Right ventricle myocardium superior (tissue), 1 donor: Measurements from ENCODE around the gene APOL3. TPM values are rescaled to one million over a fixed set of nuclear protein-coding genes. Genes with fewer than 3 reads are reported as not detected.
"Not testable (repeated sequence)": the region's sequence is repeated elsewhere in the genome, so short reads cannot be mapped to it uniquely, and the experiment has no call there.

Experiments used
- ATAC-seq: fragments of 200-7000 bp; cut with Tn5 transposase; one replicate; pipeline ENCODE4 v1.9.1; 2020; ENCODE audit warnings: mild to moderate bottlenecking; ENCODE audit not compliant: poor library complexity
- DNase-seq: peaks from one replicate; pipeline ENCODE4 v3.0.0-alpha.2; 2020
- intact Hi-C: fragments of 100-400 bp; cut with DNase I; formaldehyde crosslinking; loops from one replicate; pipeline ENCODE4 v1.11.2; 2022
- total RNA-seq: library from RNA; stranded (reverse); fragmentation: NEBNext Ultra II Directional; extraction: Animal tissue kit (Norgen Biotek cat#: 25700); gene quantifications from one replicate; pipeline ENCODE4 v1.2.1, GENCODE V29; 2021
- donor health status: DM: no; HTN: yes; CAD: no; lungs with severe emphysema.

APOL3 gene
- total RNA-seq, 1 donor from 2014 or later: 25.5 TPM

GRCh38 chr22:36147196-36147791 lies 13.3 kb downstream of the APOL3 start:
- DNase-seq: no peak
- intact Hi-C loops: loop anchor here (5.0 kb wide), 2 partner anchors 35 to 135 kb away; no protein-coding TSS in a partner anchor
- no peak for ATAC-seq

- intact Hi-C loops: loop anchor here (5.0 kb wide), 2 partner anchors 36 to 136 kb away; no protein-coding TSS in a partner anchor
- ATAC-seq (peak; percentile 4), DNase-seq (no peak)
Observed at GRCh38 chr22:36145881-36146280, 14.7 kb downstream of the APOL3 start.

GRCh38 chr22:36144886-36145541 lies 15.5 kb downstream of the APOL3 start:
- ATAC-seq: peak; percentile 86
- intact Hi-C loops: loop anchor here (5.0 kb wide), 2 partner anchors 37 to 137 kb away; no protein-coding TSS in a partner anchor
- DNase-seq: peak; percentile 69

GRCh38 chr22:36143956-36144355 lies 16.6 kb downstream of the APOL3 start:
- ATAC-seq: no peak

GRCh38 chr22:36143066-36143815 lies 17.3 kb downstream of the APOL3 start:
- intact Hi-C loops: no loop called here
- ATAC-seq (no peak), DNase-seq (no peak)

More at GRCh38 chr22:36143956-36144355, 16.6 kb downstream of the APOL3 start:
- intact Hi-C loops: no loop called here
- DNase-seq: no peak

GRCh38 chr22:36141481-36141880 lies 19.1 kb downstream of the APOL3 start:
- DNase-seq (no peak), ATAC-seq (no peak)
- intact Hi-C loops: no loop called here

GRCh38 chr22:36138709-36139108 lies 21.8 kb downstream of the APOL3 start:
- DNase-seq, intact Hi-C loops, ATAC-seq: not testable (repeated sequence)

GRCh38 chr22:36136988-36137387 lies 23.6 kb downstream of the APOL3 start:
- DNase-seq (no peak), ATAC-seq (peak; percentile 63)
- intact Hi-C loops: no loop called here

GRCh38 chr22:36136475-36136874 lies 24.1 kb downstream of the APOL3 start:
- intact Hi-C loops: no loop called here
- DNase-seq (no peak), ATAC-seq (peak; percentile 46)

- DNase-seq (no peak), ATAC-seq (no peak)
- intact Hi-C loops: no loop called here
Observed at GRCh38 chr22:36135306-36135980, 25.1 kb downstream of the APOL3 start.

- ATAC-seq (no peak), DNase-seq (no peak)
- intact Hi-C loops: no loop called here
Observed at GRCh38 chr22:36134182-36134581, 26.4 kb downstream of the APOL3 start.

- DNase-seq: no peak
- ATAC-seq: no peak
- intact Hi-C loops: no loop called here
Observed at GRCh38 chr22:36131907-36132306, 28.6 kb downstream of the APOL3 start.

- intact Hi-C loops: loop anchor here (10.0 kb wide), 1 partner anchor 65 kb away; no protein-coding TSS in a partner anchor
- DNase-seq (no peak), ATAC-seq (peak; percentile 47)
Observed at GRCh38 chr22:36129486-36130388, 30.8 kb downstream of the APOL3 start.

- no peak for ATAC-seq
- intact Hi-C loops: loop anchor here (10.0 kb wide), 1 partner anchor 64 kb away; no protein-coding TSS in a partner anchor
Observed at GRCh38 chr22:36129071-36129470, 31.5 kb downstream of the APOL3 start.

GRCh38 chr22:36125994-36126531 lies 34.5 kb downstream of the APOL3 start:
- DNase-seq: no peak
- intact Hi-C loops: loop anchor here (10.0 kb wide), 1 partner anchor 61 kb away; no protein-coding TSS in a partner anchor
- ATAC-seq: no peak

More at GRCh38 chr22:36129071-36129470, 31.5 kb downstream of the APOL3 start:
- no peak for DNase-seq

GRCh38 chr22:36125434-36125833 lies 35.1 kb downstream of the APOL3 start:
- ATAC-seq (no peak), DNase-seq (no peak)
- intact Hi-C loops: loop anchor here (10.0 kb wide), 1 partner anchor 61 kb away; no protein-coding TSS in a partner anchor

GRCh38 chr22:36124666-36125065 lies 35.9 kb downstream of the APOL3 start:
- intact Hi-C loops: loop anchor here (5.0 to 10.0 kb wide), 3 partner anchors 60 to 542 kb away; no protein-coding TSS in a partner anchor
- ATAC-seq: no peak
- no peak for DNase-seq
